Peyer's patch (tissue), 4 donors: ENCODE data around the gene TH. TPM values are rescaled to one million over a fixed set of nuclear protein-coding genes. Genes with fewer than 3 reads are reported as not detected.

Experiments used
- DNase-seq, 3 donors: peaks; one replicate each; pipeline ENCODE4 v3.0.0-alpha.2; 2017 to 2019
- H3K27ac ChIP-seq, 4 donors: fragments of 200-600 bp; sonication (generic); one replicate each; pipeline ENCODE4 v1.5.1; 2016 to 2019
- H3K27me3 ChIP-seq, 2 donors: fragments of 200-600 bp; sonication (generic); one replicate each; pipeline ENCODE4 v1.5.1; 2019
- H3K36me3 ChIP-seq, 3 donors: fragments of 200-600 bp; sonication (generic); one replicate each; pipeline ENCODE4 v1.5.1; 2016 to 2019
- H3K4me1 ChIP-seq, 4 donors: fragments of 200-600 bp; sonication (generic); one replicate each; pipeline ENCODE4 v1.5.1; 2016 to 2019
- H3K4me3 ChIP-seq, 4 donors: fragments of 200-600 bp; sonication (generic); 1 replicate in 3 of 4; 2 replicates in 1 of 4; pipeline ENCODE4 v1.5.1; 2016 to 2019; ENCODE audit warnings: mild to moderate bottlenecking in 1 of 4
- H3K9me3 ChIP-seq, 4 donors: fragments of 200-600 bp; sonication (generic); one replicate each; pipeline ENCODE4 v1.5.1; 2016 to 2019; ENCODE audit warnings: mild to moderate bottlenecking in 1 of 4
- CTCF ChIP-seq, 6 experiments: fragments of 450-650 bp in 4 of 6; fragments of 200-600 bp in 2 of 6; sonication (generic) in 1 of 6; IDR thresholded peaks; one replicate each; pipeline ENCODE4 v1.5.1; 2017 to 2019; ENCODE audit warnings: antibody characterized with exemption in 6 of 6, mild to moderate bottlenecking in 3 of 6, moderate library complexity in 1 of 6
- POLR2A ChIP-seq, 2 donors: fragments of 450-650 bp; IDR thresholded peaks; one replicate each; pipeline ENCODE4 v1.5.1; 2017; ENCODE audit warnings: antibody characterized with exemption in 2 of 2, mild to moderate bottlenecking in 2 of 2, moderate library complexity in 2 of 2
- total RNA-seq, 4 donors: library from RNA; depleted of rRNA; stranded (reverse); fragments of >200 nt; gene quantifications; one replicate each; pipeline ENCODE4 v1.1.0, GENCODE V29; 2016

TH gene
- total RNA-seq, 4 donors from 2014 or later, result 1.7 TPM; not detected in 3

GRCh38 chr11:2140411-2141400 lies 30.9 kb downstream of the TH start:
- Histone ChIP-seq H3K36me3 (no peaks in the 10 kb centered on the region), H3K4me3 (no peak overlapping the region), H3K4me1 (peaks cover 0 to 35% (median 12%) of the 10 kb centered on the region in 4 donors), H3K9me3 (no peaks in the 10 kb centered on the region), H3K27ac (no peak overlapping the region), H3K27me3 (peaks cover 0 to 63% of the 10 kb centered on the region in 2 donors)
- DNase-seq, result no peak
- no peak for TF ChIP-seq POLR2A (IDR thresholded peaks at IDR 0.05)
- TF ChIP-seq CTCF (IDR thresholded peaks at IDR 0.05), result no peak

- TF ChIP-seq POLR2A (IDR thresholded peaks at IDR 0.05), result no peak
- TF ChIP-seq CTCF (IDR thresholded peaks at IDR 0.05), result no peak
- H3K36me3 ChIP-seq, result no peaks in the 10 kb centered on the region
- DNase-seq, result no peak
Observed at GRCh38 chr11:2139621-2140337, 31.8 kb downstream of the TH start.

GRCh38 chr11:2139123-2139521 lies 32.5 kb downstream of the TH start, which contains the start of gene IGF2:
Gene IGF2 (minus strand): TSS chr11:2139389. CDS start chr11:2135523, 3,866 bp downstream.
- peaks cover 0 to 47% of the 10 kb centered on the region in 2 donors for H3K27me3 ChIP-seq
- H3K4me3 ChIP-seq, result peak within 1 kb of the TSS; percentile 22 to 45 (median 37)
- DNase-seq, result no peak
- no peaks in the 10 kb centered on the region for H3K36me3 ChIP-seq
- H3K9me3 ChIP-seq, result no peaks in the 10 kb centered on the region
- TF ChIP-seq CTCF (IDR thresholded peaks at IDR 0.05) (no peak), POLR2A (IDR thresholded peaks at IDR 0.05) (no peak)
- H3K4me1 ChIP-seq, result peaks cover 0 to 32% (median 8%) of the 10 kb centered on the region in 4 donors
- no peak within 1 kb of the TSS for H3K27ac ChIP-seq

More at GRCh38 chr11:2139621-2140337, 31.8 kb downstream of the TH start:
- Histone ChIP-seq H3K27me3 (peaks cover 0 to 54% of the 10 kb centered on the region in 2 donors), H3K9me3 (no peaks in the 10 kb centered on the region), H3K27ac (no peak overlapping the region), H3K4me1 (peaks cover 0 to 35% (median 12%) of the 10 kb centered on the region in 4 donors), H3K4me3 (no peak overlapping the region)

- TF ChIP-seq POLR2A (IDR thresholded peaks at IDR 0.05) (no peak), CTCF (IDR thresholded peaks at IDR 0.05) (no peak)
- peaks cover 0 to 42% of the 10 kb centered on the region in 2 donors for H3K27me3 ChIP-seq
- H3K4me3 ChIP-seq, result peak overlapping the region; percentile 22 to 45 (median 37)
- H3K9me3 ChIP-seq, result no peaks in the 10 kb centered on the region
- no peak for DNase-seq
- H3K36me3 ChIP-seq, result no peaks in the 10 kb centered on the region
- no peak overlapping the region for H3K27ac ChIP-seq
- H3K4me1 ChIP-seq, result peaks cover 0 to 29% (median 6%) of the 10 kb centered on the region in 4 donors
Observed at GRCh38 chr11:2138431-2139122, 33.0 kb downstream of the TH start.

- Histone ChIP-seq H3K36me3 (no peaks in the 10 kb centered on the region), H3K4me1 (peaks cover 0 to 29% (median 6%) of the 10 kb centered on the region in 4 donors), H3K27ac (no peak overlapping the region), H3K27me3 (peaks cover 0 to 36% of the 10 kb centered on the region in 2 donors), H3K4me3 (peak overlapping the region; percentile 22 to 45 (median 37)), H3K9me3 (no peaks in the 10 kb centered on the region)
- TF ChIP-seq CTCF (IDR thresholded peaks at IDR 0.05) (no peak), POLR2A (IDR thresholded peaks at IDR 0.05) (no peak)
- no peak for DNase-seq
Observed at GRCh38 chr11:2138068-2138430, 33.6 kb downstream of the TH start.
